Esophagus mucosa (tissue), 1 donor: ENCODE results near the gene NR2E3. TPM values are rescaled to one million over a fixed set of nuclear protein-coding genes. Genes with fewer than 3 reads are reported as not detected.

Source experiments
- ATAC-seq: fragments of 200-7000 bp; cut with Tn5 transposase; one replicate; pipeline ENCODE4 v1.9.1; 2020
- total RNA-seq: library from RNA; stranded (reverse); gene quantifications from one replicate; pipeline ENCODE4 v1.2.4, GENCODE V29; 2023
- donor health status: DM: yes; HTN: yes; CAD: no.

NR2E3 gene
- total RNA-seq, result 0.56 TPM

- no peak for ATAC-seq
These were observed at the start of gene NR2E3 for GRCh38 chr15:71810256-71811035. NR2E3 (plus strand) TSS chr15:71810554; CDS start chr15:71810744, 190 bp downstream.

- ATAC-seq, result no peak
These were observed 49.5 kb upstream of the NR2E3 start for GRCh38 chr15:71760852-71761251.

- peak; percentile 92 for ATAC-seq
These were observed 48.7 kb upstream of the NR2E3 start for GRCh38 chr15:71761649-71762048.

DNA sequence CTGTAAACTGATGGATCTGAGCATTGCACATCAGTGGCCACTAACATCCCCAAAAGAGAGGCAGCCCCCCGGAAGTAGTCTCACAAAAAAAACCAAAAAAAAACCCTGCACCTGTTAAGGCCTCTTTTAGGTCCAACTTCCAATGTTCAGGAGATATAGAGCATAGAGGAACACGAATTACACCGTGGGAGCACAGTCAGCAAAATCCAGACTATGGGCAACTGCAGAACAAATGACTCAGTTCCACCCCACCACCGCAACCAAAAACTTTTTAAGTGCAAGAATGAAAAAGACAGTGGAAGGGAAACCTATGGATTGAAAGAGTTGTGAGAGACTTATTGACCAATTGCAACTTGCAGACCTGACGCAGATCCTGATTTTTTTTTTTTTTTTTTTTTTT is 42.2 kb upstream of the NR2E3 start:
- ATAC-seq, result no peak

GRCh38 chr15:71773206-71773859 is 37.0 kb upstream of the NR2E3 start:
- no peak for ATAC-seq

DNA sequence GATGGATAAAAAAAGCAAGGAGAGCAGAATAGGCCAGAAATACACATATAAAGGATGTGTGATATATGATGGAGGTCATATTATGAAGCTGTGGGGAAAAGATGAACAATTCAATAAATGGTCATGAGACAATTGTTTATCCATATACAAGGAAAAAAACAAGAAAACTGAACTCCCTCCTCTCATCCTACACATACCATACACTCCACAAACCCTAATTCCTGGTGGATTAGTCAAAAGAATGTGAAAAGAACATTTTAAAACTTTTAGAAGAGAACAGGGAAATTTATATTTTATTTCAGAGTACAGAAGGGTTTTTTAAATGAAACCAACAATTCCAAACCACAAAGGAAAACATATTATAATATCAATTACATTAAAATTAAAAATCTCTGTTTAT is 34.5 kb upstream of the NR2E3 start:
- ATAC-seq, result no peak

DNA sequence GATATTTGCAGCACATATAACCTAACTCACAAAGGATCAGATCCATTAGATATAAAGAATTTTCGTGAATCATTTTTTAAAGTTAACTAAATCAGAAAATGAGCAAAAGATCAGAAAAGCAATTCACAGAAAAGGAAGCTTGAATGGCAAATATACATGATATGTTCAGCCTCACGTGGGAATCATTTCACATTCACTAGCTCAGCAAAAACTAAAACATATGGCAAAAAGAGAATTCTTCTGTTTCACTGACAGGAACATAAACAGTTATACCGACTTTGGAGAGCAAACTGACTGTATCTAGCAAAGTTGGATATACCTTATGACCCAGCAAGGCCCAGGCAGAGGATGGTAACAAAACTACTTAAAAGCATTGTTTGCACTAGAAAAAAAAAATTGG is 34.0 kb upstream of the NR2E3 start:
- ATAC-seq, result no peak

- ATAC-seq, result no peak
These were observed 33.0 kb upstream of the NR2E3 start for GRCh38 chr15:71777216-71777943.

DNA sequence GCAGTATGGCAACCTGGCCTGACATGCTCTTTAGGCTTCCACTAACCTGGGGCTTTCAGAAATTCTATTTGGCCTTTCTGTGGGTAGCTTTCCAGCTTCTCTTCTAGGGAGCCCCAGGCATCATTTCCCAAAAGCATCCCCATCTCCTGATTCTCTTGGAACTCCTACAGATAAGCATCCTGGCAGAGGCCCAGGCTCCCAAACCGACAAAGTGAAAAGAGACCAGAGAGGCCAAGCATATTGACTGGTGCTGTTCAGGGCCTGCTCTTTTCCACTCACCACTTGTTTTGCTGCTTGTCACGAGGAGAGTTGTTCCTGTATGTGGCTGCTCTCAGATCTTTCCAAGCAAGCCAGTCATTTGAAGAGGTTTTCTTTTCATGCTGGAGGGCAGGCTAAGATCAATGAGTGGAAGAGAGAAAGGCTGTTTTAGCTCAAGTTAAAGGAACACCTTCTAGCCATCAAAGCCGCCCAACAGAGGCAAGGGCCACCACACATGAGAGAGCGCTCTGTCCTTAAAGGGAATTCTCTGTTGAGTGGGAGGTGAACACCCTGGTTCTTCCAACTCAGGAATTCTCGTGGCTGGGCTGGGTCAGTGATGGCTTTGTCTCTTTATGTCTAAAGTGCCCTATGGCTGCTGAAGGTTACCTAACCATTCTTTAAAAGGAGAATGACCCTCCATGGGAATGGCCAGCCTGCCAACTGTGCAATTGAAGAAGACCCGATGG is 31.1 kb upstream of the NR2E3 start:
- no peak for ATAC-seq

- no peak for ATAC-seq
These were observed 30.0 kb upstream of the NR2E3 start for GRCh38 chr15:71780115-71780976.

DNA sequence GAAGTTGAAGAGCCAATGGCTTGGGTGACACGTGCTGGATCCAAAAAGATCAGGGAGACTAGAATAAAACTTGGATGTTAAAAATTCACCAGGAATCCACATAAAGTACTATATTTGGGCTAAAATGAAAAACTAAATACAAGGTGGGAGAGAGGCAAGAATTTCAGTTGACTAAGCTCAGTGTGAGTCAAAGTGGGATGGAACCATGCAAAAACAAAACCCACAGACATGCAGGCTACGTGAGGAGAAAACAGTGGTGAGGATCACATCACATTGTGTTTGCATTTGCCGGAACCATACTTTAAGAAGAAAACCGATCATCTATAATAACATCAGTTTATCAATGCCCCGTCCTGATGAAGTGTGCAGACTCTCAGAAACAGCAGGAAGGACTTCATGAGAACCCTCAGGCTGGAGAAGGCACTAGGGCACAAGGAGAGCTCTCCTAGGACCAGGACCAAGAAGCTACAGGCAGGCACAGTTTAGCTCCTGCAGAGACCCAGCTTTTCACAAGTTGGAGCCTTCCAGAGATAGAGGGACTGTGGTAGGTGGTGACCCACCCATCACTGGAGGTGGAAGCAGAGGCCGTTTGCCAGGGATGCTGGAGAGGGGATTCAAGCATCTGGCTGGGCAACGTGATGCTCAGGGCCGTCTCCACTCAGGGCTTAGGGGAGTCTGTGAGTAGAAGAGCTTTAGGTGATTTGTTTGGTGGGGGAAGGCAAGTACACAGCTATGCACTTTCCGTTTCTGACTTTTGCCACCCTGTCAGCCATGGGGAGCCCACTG is 29.0 kb upstream of the NR2E3 start:
- no peak for ATAC-seq

GRCh38 chr15:71781965-71782265 is 28.4 kb upstream of the NR2E3 start:
- peak; percentile 4 for ATAC-seq

GRCh38 chr15:71782422-71783165 is 27.8 kb upstream of the NR2E3 start:
- no peak for ATAC-seq

DNA sequence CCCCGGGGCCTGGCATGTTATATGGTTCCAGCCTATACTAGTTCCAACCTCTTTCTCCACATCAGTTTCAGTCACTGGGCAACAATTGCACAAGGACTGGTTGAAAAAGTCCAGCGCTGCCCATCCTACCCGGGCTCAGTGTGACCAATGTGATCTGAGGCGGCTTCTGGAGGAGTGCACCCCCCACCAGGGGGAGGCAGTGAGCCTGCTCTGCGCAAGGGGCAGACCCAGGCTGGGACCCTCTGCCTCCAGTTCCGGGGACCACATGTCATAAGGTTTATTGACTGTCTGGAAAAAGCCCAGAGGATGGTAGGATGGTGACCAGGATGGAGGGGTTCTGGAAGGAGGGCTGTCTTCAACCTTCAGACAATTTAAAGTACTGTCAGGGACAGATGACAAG is 25.6 kb upstream of the NR2E3 start:
- ATAC-seq, result peak; percentile 30

DNA sequence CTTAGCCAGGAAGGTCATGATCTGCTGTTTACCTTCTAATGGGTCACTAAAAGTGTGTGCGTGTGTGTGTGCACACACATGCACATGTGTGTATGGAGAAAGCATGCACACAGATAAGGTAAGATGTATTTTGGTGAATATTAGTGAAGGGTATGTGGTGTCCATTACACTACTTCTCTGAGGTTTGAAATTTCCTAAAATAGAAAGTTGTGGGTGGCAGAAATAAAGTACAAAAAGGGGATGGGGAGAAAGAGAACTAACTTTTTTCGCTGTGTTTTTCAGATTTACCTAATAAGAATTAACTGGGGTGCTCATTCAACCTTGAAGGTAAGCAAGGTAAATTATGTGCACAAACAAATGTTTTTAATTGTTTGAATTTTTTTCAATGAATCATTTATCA is 24.4 kb upstream of the NR2E3 start:
- ATAC-seq, result no peak

DNA sequence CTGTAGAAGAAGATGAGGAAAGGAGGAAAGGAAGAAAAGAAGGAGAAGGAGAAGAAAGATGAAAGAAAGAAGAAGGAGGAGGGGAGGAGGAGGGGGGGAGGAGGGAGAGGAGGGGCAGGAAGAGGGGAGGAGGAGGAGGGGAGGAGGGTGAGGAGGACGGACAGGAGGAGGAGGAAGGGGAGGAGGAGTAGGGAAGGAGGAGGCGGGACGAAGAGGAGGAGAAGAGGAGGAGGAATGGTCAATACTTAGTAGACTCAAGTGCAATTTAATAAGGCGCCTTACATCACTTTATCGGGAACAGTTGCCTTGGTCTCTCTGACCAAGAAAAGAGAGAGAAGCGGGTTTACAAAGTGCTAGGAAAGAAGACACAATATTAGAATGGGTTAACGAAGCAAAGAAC is 23.7 kb upstream of the NR2E3 start:
- ATAC-seq, result no peak

DNA sequence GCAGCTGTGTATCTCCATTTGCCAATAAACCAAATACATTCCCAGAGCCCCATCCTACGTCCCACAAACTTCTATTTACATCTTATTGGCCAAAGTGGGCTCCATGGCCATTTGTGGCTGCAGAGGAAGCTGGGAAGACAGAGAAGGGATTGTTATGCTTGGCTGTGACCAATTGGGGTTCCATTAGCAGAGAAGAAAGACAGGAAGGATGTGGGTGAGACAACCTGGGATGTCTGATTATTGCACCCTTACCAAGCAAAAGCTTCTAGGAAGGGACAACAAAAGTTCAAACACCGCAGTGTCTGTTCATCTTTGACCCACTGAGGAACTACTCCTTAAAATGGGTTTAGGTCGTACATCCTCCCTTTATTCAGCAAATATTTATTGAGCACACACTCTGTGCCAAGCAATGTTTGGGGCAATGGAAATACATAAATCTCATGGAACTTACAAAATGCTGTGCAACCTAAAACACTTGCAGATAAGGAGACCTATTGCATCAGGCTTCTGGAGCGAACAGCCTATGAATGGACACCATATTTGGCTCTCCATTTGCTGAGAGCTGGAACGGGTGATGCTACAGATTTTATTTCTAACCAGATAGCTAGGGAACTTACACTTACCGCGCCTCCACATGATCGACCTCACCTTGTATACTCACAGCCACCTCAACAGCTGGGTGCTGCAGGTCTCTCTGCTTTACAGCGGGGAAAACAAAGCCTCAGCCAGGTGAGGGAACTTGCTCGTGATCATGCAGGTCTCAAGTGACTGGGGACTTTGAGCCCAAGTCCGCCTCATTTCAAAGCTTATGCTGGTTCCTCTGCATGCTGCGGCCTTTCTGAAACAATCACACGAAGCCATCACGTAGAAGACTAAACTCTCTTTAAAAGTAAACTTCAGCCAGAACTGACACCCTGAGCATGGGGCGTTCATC is 21.4 kb upstream of the NR2E3 start:
- ATAC-seq, result no peak

- no peak for ATAC-seq
These were observed 20.7 kb upstream of the NR2E3 start for GRCh38 chr15:71789616-71790015.

DNA sequence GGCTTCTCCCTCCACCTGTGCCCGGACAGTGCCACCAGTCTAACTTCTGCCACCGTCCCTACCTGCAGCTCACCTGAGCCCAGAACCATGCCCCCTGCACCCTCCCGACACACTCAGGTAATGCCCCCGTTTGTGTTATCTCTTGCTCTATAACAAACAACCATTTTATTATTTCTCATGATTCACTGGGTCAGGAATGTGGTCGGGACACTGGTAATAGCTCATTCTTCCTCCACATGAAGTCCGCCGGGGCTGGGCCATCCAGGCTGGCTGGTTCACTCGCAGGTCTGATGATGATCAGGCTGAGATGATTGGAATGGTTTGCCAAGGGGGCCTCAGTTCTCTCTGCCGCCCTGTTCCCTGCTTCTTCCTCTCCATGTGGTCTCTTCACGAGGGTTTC is 20.3 kb upstream of the NR2E3 start:
- peak; percentile 49 for ATAC-seq
